Measurements from ENCODE around the gene RYR1. TPM values are rescaled to one million over a fixed set of nuclear protein-coding genes. Genes with fewer than 3 reads are reported as not detected.

RYR1 gene
- total and polyA plus RNA-seq, 3 experiments from 2014 or later = 0.71 to 3.3 (median 1.4) TPM

GRCh38 chr19:38538793-38539528 lies 105.5 kb downstream of the RYR1 start:
- DNase-seq = peak in 3 of 5 donors; percentile 49 to 69 (median 62)

DNA sequence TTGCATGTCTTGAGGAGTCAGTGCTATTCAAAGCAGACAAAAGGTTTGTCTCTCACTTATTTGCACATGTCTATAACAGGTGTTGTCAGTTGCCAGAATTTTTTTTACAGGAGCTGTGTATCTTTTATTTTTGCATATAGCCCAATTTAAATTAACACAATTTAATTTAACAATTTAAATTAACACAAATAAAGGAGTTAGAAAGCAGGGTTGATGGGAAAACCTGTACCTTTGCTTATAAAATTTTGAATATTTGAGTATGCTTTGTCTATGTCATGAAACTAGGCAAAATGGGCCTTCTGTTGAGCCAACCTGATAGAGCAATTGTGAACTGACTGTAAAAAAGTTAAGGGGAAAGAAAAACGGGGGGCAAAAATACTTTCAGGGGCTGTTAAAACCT lies 106.3 kb downstream of the RYR1 start:
- Mint-ChIP-seq H3K9me3 (peaks cover 0 to 11% (median 0%) of the 10 kb centered on the region in 5 donors), H3K27me3 (peaks cover 0 to 2% of the 10 kb centered on the region in 2 donors), H3K4me1 (peaks cover 45 to 64% (median 60%) of the 10 kb centered on the region in 3 donors), H3K27ac (peak overlapping the region in 6 of 8 donors; percentile 59 to 93 (median 83)), H3K4me3 (peak overlapping the region in 3 of 7 donors; percentile 70 to 78 (median 71)), H3K36me3 (no peaks in the 10 kb centered on the region)
- Histone ChIP-seq H3K4me3 (ENCODE audit: low read length) (no peak overlapping the region), H3K36me3 (ENCODE audit: insufficient read depth, low read length) (no peaks in the 10 kb centered on the region), H3K27me3 (ENCODE audit: insufficient read depth, low read length, poor library complexity, severe bottlenecking) (no peaks in the 10 kb centered on the region), H3K4me1 (ENCODE audit: insufficient read depth, low read length) (peaks cover 45% of the 10 kb centered on the region), H3K27ac (ENCODE audit: low read depth, low read length) (no peak overlapping the region), H3K9me3 (ENCODE audit: low read length) (no peaks in the 10 kb centered on the region)
- POLR2A ChIA-PET = interaction anchor here (1.8 kb wide), 1 partner anchor 95 kb away, joined by 7 read pairs; no protein-coding TSS in a partner anchor
- DNase-seq = no peak
- CTCF ChIA-PET = no interaction called here

More at GRCh38 chr19:38538793-38539528, 105.5 kb downstream of the RYR1 start:
- H3K4me1 Mint-ChIP-seq = peaks cover 41 to 56% (median 52%) of the 10 kb centered on the region in 3 donors
- Histone ChIP-seq H3K27me3 (ENCODE audit: insufficient read depth, low read length, poor library complexity, severe bottlenecking) (no peaks in the 10 kb centered on the region), H3K4me3 (ENCODE audit: low read length) (no peak overlapping the region), H3K9me3 (ENCODE audit: low read length) (no peaks in the 10 kb centered on the region), H3K4me1 (ENCODE audit: insufficient read depth, low read length) (peaks cover 37% of the 10 kb centered on the region), H3K36me3 (ENCODE audit: insufficient read depth, low read length) (no peaks in the 10 kb centered on the region), H3K27ac (ENCODE audit: low read depth, low read length) (peak overlapping the region; percentile 11)
- CTCF ChIA-PET = interaction anchor here (0.7 to 1.5 kb wide), 4 partner anchors 25 to 395 kb away, joined by 3 to 4 read pairs (median 3); partner anchors contain the start of genes MRPS12 and SARS2
- H3K4me3 Mint-ChIP-seq = peak overlapping the region; percentile 25 to 86 (median 74)
- peaks cover 0 to 4% of the 10 kb centered on the region in 2 donors for H3K27me3 Mint-ChIP-seq
- peak overlapping the region; percentile 78 to 96 (median 88) for H3K27ac Mint-ChIP-seq
- H3K9me3 Mint-ChIP-seq = peaks cover 0 to 13% (median 0%) of the 10 kb centered on the region in 5 donors
- no peaks in the 10 kb centered on the region for H3K36me3 Mint-ChIP-seq
- POLR2A ChIA-PET = interaction anchor here (1.3 to 1.8 kb wide), 2 partner anchors 80 to 96 kb away, joined by 6 to 7 read pairs; partner anchors contain the start of gene EIF3K

DNA sequence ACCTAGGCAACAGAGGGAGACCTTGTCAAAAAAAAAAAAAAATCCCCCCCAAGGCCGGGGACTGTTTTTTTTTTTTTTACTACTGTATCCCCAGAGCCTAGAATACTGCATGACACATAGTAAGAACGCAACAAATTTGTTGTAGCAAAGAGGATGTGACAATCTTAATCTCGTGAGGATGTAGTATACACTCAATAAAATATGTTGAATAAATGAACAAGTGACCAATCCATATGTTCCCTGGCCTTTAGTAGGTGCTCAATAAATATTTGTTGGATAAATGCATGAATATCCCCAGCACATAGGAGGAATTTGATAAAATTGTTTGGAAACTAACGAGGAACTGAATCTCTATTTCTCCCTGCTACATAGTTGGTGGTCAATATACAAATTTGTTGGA lies 108.5 kb downstream of the RYR1 start:
- Mint-ChIP-seq H3K9me3 (no peaks in the 10 kb centered on the region), H3K4me3 (no peak overlapping the region), H3K27me3 (peaks cover 0 to 2% of the 10 kb centered on the region in 2 donors), H3K4me1 (peaks cover 40 to 57% (median 56%) of the 10 kb centered on the region in 3 donors), H3K36me3 (no peaks in the 10 kb centered on the region), H3K27ac (no peak overlapping the region)
- CTCF ChIA-PET = interaction anchor here (0.8 kb wide), 1 partner anchor 91 kb away, joined by 3 read pairs; no protein-coding TSS in a partner anchor
- H3K9me3 ChIP-seq (ENCODE audit: low read length) = no peaks in the 10 kb centered on the region
- H3K27ac ChIP-seq (ENCODE audit: low read depth, low read length) = no peak overlapping the region
- no peak overlapping the region for H3K4me3 ChIP-seq (ENCODE audit: low read length)
- DNase-seq = no peak
- H3K27me3 ChIP-seq (ENCODE audit: insufficient read depth, low read length, poor library complexity, severe bottlenecking) = no peaks in the 10 kb centered on the region
- POLR2A ChIA-PET = interaction anchor here (0.6 kb wide), 1 partner anchor 92 kb away, joined by 3 read pairs; no protein-coding TSS in a partner anchor
- H3K4me1 ChIP-seq (ENCODE audit: insufficient read depth, low read length) = peaks cover 40% of the 10 kb centered on the region
- no peaks in the 10 kb centered on the region for H3K36me3 ChIP-seq (ENCODE audit: insufficient read depth, low read length)

DNA sequence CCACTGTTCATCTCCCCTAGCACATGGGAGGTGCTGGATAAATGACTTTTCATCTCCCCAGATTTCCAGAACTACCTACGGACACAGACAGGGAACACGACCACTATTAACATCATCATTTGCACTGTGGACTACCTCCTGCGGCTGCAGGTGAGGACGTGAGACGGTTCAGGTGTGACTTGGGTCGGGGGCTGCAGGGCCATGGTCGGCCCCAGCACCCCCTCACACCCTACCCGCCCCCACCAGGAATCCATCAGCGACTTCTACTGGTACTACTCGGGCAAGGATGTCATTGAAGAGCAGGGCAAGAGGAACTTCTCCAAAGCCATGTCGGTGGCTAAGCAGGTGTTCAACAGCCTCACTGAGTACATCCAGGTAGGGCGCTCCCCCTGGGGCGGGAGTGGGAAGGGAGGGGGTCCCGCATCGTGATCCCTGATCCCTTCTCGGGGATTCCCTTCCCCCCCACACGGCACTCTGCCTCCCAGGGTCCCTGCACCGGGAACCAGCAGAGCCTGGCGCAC lies 109.9 kb downstream of the RYR1 start:
- Histone ChIP-seq H3K27me3 (ENCODE audit: insufficient read depth, low read length, poor library complexity, severe bottlenecking) (no peaks in the 10 kb centered on the region), H3K4me3 (ENCODE audit: low read length) (no peak overlapping the region), H3K4me1 (ENCODE audit: insufficient read depth, low read length) (peaks cover 26% of the 10 kb centered on the region), H3K36me3 (ENCODE audit: insufficient read depth, low read length) (no peaks in the 10 kb centered on the region), H3K9me3 (ENCODE audit: low read length) (no peaks in the 10 kb centered on the region), H3K27ac (ENCODE audit: low read depth, low read length) (peak overlapping the region; percentile 47)
- H3K27me3 Mint-ChIP-seq = peaks cover 0 to 2% of the 10 kb centered on the region in 2 donors
- ChIA-PET CTCF (interaction anchor here (0.7 to 2.5 kb wide), 8 partner anchors 10 to 180 kb away, joined by 3 to 27 read pairs (median 4); partner anchors contain the start of genes EIF3K and MAP4K1), POLR2A (interaction anchor here (0.5 kb wide), 1 partner anchor 13 kb away, joined by 3 read pairs; no protein-coding TSS in a partner anchor)
- H3K4me1 Mint-ChIP-seq = peaks cover 32 to 44% (median 43%) of the 10 kb centered on the region in 3 donors
- H3K27ac Mint-ChIP-seq = no peak overlapping the region
- H3K36me3 Mint-ChIP-seq = no peaks in the 10 kb centered on the region
- DNase-seq = no peak
- H3K4me3 Mint-ChIP-seq = no peak overlapping the region
- no peaks in the 10 kb centered on the region for H3K9me3 Mint-ChIP-seq

- Histone ChIP-seq H3K4me1 (ENCODE audit: insufficient read depth, low read length) (peaks cover 22% of the 10 kb centered on the region), H3K4me3 (ENCODE audit: low read length) (no peak overlapping the region), H3K27me3 (ENCODE audit: insufficient read depth, low read length, poor library complexity, severe bottlenecking) (no peaks in the 10 kb centered on the region), H3K27ac (ENCODE audit: low read depth, low read length) (peak overlapping the region; percentile 47), H3K36me3 (ENCODE audit: insufficient read depth, low read length) (no peaks in the 10 kb centered on the region), H3K9me3 (ENCODE audit: low read length) (no peaks in the 10 kb centered on the region)
- H3K27ac Mint-ChIP-seq = peak overlapping the region in 3 of 8 donors; percentile 2 to 84 (median 14)
- peaks cover 26 to 38% (median 37%) of the 10 kb centered on the region in 3 donors for H3K4me1 Mint-ChIP-seq
- ChIA-PET CTCF (interaction anchor here (0.7 to 2.5 kb wide), 11 partner anchors 11 to 180 kb away, joined by 3 to 27 read pairs (median 4); partner anchors contain the start of genes EIF3K and MAP4K1), POLR2A (no interaction called here)
- DNase-seq = no peak
- H3K27me3 Mint-ChIP-seq = peaks cover 0 to 2% of the 10 kb centered on the region in 2 donors
- peak overlapping the region in 3 of 7 donors; percentile 14 to 42 (median 26) for H3K4me3 Mint-ChIP-seq
- H3K9me3 Mint-ChIP-seq = no peaks in the 10 kb centered on the region
- no peaks in the 10 kb centered on the region for H3K36me3 Mint-ChIP-seq
These were observed 110.5 kb downstream of the RYR1 start for GRCh38 chr19:38543807-38544568.

DNA sequence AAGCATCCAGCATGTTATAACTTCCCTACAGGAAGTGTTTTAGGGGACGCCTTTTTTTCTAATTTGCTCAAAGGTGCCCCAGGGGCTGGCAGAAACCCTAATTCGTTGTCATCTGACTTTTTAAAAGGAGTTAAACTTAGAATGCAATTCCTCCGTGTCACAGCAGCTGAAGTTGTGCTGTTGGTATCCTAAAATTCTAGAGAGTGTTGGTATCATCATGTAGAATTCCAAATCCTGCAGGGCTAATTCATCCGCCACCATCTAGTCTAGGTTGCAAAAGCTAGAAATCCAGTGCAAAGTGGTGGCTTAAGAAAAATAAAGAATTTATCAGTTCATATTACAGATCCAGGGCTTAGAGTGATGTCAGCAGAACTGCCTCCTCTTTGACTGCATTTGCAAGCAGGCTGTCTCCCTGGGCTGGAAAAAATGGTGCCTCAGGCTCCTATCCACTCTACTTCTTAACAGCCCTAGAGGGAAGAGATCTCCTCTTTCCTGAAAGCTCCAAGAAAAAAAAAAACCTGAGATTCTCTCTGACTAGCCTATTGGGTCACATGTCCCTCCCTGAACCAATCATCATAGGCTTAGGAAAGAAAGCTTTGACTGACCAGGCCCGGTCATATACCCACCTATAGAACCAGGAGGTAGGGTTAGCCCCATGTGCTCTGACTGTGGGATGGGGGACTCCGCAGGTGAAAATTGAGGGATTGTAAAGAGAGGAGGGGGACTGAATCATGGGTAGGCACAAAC lies 111.3 kb downstream of the RYR1 start:
- ChIA-PET POLR2A (no interaction called here), CTCF (interaction anchor here (0.7 to 2.5 kb wide), 14 partner anchors 11 to 384 kb away, joined by 3 to 27 read pairs (median 4); partner anchors contain the start of gene EIF3K)
- no peaks in the 10 kb centered on the region for H3K9me3 Mint-ChIP-seq
- peak in 2 of 5 donors; percentile 55 to 60 for DNase-seq
- H3K4me1 Mint-ChIP-seq = peaks cover 19 to 30% (median 29%) of the 10 kb centered on the region in 3 donors
- H3K36me3 Mint-ChIP-seq = no peaks in the 10 kb centered on the region
- peaks cover 0 to 2% of the 10 kb centered on the region in 2 donors for H3K27me3 Mint-ChIP-seq
- peak overlapping the region in 3 of 8 donors; percentile 2 to 64 (median 5) for H3K27ac Mint-ChIP-seq
- peak overlapping the region in 1 of 7 donors; percentile 12 for H3K4me3 Mint-ChIP-seq
- Histone ChIP-seq H3K4me3 (ENCODE audit: low read length) (peak overlapping the region; percentile 7), H3K27ac (ENCODE audit: low read depth, low read length) (peak overlapping the region; percentile 41), H3K4me1 (ENCODE audit: insufficient read depth, low read length) (peaks cover 15% of the 10 kb centered on the region), H3K9me3 (ENCODE audit: low read length) (no peaks in the 10 kb centered on the region), H3K36me3 (ENCODE audit: insufficient read depth, low read length) (no peaks in the 10 kb centered on the region), H3K27me3 (ENCODE audit: insufficient read depth, low read length, poor library complexity, severe bottlenecking) (no peaks in the 10 kb centered on the region)

DNA sequence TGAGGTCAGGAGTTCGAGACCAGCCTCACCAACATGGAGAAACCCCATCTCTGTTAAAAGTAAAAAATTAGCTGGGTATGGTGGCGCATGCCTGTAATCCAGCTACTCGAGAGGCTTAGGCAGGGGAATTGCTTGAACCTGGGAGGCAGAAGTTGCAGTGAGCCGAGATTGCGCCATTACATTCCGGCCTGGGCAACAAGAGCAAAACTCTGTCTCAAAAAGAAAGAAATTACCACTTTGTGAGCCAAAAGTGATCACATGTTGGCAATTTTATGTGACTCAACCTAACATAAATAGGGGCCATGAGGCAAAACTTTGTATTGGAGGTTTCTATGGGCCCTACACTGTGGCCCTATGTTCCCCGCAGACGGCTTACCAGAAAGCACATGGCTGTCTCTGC lies 112.1 kb downstream of the RYR1 start:
- ChIA-PET POLR2A (no interaction called here), CTCF (interaction anchor here (0.7 to 2.5 kb wide), 10 partner anchors 10 to 384 kb away, joined by 3 to 27 read pairs (median 4); partner anchors contain the start of gene EIF3K)
- Mint-ChIP-seq H3K27ac (no peak overlapping the region), H3K27me3 (peaks cover 0 to 2% of the 10 kb centered on the region in 2 donors), H3K36me3 (no peaks in the 10 kb centered on the region), H3K9me3 (no peaks in the 10 kb centered on the region), H3K4me1 (peaks cover 17 to 30% (median 27%) of the 10 kb centered on the region in 3 donors), H3K4me3 (no peak overlapping the region)
- no peaks in the 10 kb centered on the region for H3K27me3 ChIP-seq (ENCODE audit: insufficient read depth, low read length, poor library complexity, severe bottlenecking)
- H3K9me3 ChIP-seq (ENCODE audit: low read length) = no peaks in the 10 kb centered on the region
- no peak for DNase-seq
- peaks cover 12% of the 10 kb centered on the region for H3K4me1 ChIP-seq (ENCODE audit: insufficient read depth, low read length)
- H3K36me3 ChIP-seq (ENCODE audit: insufficient read depth, low read length) = no peaks in the 10 kb centered on the region
- no peak overlapping the region for H3K4me3 ChIP-seq (ENCODE audit: low read length)
- H3K27ac ChIP-seq (ENCODE audit: low read depth, low read length) = peak overlapping the region; percentile 41

Data from CD8-positive, alpha-beta memory T cell (primary cell).